Measurements from ENCODE around the gene PCDHAC1. TPM values are rescaled to one million over a fixed set of nuclear protein-coding genes. Genes with fewer than 3 reads are reported as not detected.

PCDHAC1 gene
- total RNA-seq, 4 donors from 2014 or later, result 0.11 to 0.64 (median 0.18) TPM; not detected in 1

- no peak for TF ChIP-seq CTCF (IDR thresholded peaks at IDR 0.05)
- TF ChIP-seq POLR2A (IDR thresholded peaks at IDR 0.05), result no peak
- TF ChIP-seq EP300 (IDR thresholded peaks at IDR 0.05), result no peak
- no peak for TF ChIP-seq POLR2AphosphoS5 (IDR thresholded peaks at IDR 0.05)
These were observed 42.7 kb upstream of the PCDHAC1 start for GRCh38 chr5:140883373-140883772.

GRCh38 chr5:140883927-140884697 is 42.0 kb upstream of the PCDHAC1 start:
- TF ChIP-seq POLR2AphosphoS5 (IDR thresholded peaks at IDR 0.05) (no peak), CTCF (IDR thresholded peaks at IDR 0.05) (no peak), EP300 (IDR thresholded peaks at IDR 0.05) (no peak), POLR2A (IDR thresholded peaks at IDR 0.05) (no peak)
- Histone ChIP-seq H3K4me1 (no peaks in the 10 kb centered on the region), H3K9me3 (peaks cover 27% of the 10 kb centered on the region), H3K36me3 (no peaks in the 10 kb centered on the region), H3K27ac (no peak overlapping the region), H3K27me3 (no peaks in the 10 kb centered on the region), H3K4me3 (no peak overlapping the region)
- DNase-seq (ENCODE audit: low spot score in 2 of 2), result no peak
- WGBS, result 48% methylated on average over 23 of the region's 79 CpGs

More at GRCh38 chr5:140883373-140883772, 42.7 kb upstream of the PCDHAC1 start:
- 41% methylated on average over 13 of the region's 41 CpGs for WGBS
- H3K36me3 ChIP-seq, result no peaks in the 10 kb centered on the region
- no peak overlapping the region for H3K27ac ChIP-seq
- no peak overlapping the region for H3K4me3 ChIP-seq
- no peaks in the 10 kb centered on the region for H3K27me3 ChIP-seq
- no peaks in the 10 kb centered on the region for H3K4me1 ChIP-seq
- peaks cover 27% of the 10 kb centered on the region for H3K9me3 ChIP-seq
- DNase-seq (ENCODE audit: low spot score in 2 of 2), result no peak

- DNase-seq (ENCODE audit: low spot score in 2 of 2), result no peak
- H3K27me3 ChIP-seq, result no peaks in the 10 kb centered on the region
- no peaks in the 10 kb centered on the region for H3K4me1 ChIP-seq
- no peak overlapping the region for H3K4me3 ChIP-seq
- H3K9me3 ChIP-seq, result peaks cover 8% of the 10 kb centered on the region
- no peak overlapping the region for H3K27ac ChIP-seq
- no peak for TF ChIP-seq POLR2A (IDR thresholded peaks at IDR 0.05)
- TF ChIP-seq EP300 (IDR thresholded peaks at IDR 0.05), result no peak
- no peak for TF ChIP-seq POLR2AphosphoS5 (IDR thresholded peaks at IDR 0.05)
- TF ChIP-seq CTCF (IDR thresholded peaks at IDR 0.05), result no peak
- no peaks in the 10 kb centered on the region for H3K36me3 ChIP-seq
- whole genome bisulfite sequencing, result 87% methylated on average over 1 of the region's 1 CpG
These were observed 9.8 kb upstream of the PCDHAC1 start for GRCh38 chr5:140916325-140916724.

GRCh38 chr5:140923601-140924000 is 2.5 kb upstream of the PCDHAC1 start:
- Histone ChIP-seq H3K4me3 (no peak overlapping the region), H3K36me3 (no peaks in the 10 kb centered on the region), H3K27ac (no peak overlapping the region), H3K27me3 (peaks cover 22% of the 10 kb centered on the region), H3K4me1 (peaks cover 16% of the 10 kb centered on the region), H3K9me3 (no peaks in the 10 kb centered on the region)
- 69% methylated on average over 4 of the region's 4 CpGs for WGBS
- TF ChIP-seq POLR2AphosphoS5 (IDR thresholded peaks at IDR 0.05), result no peak
- no peak for TF ChIP-seq POLR2A (IDR thresholded peaks at IDR 0.05)
- no peak for TF ChIP-seq EP300 (IDR thresholded peaks at IDR 0.05)
- TF ChIP-seq CTCF (IDR thresholded peaks at IDR 0.05), result no peak
- no peak for DNase-seq (ENCODE audit: low spot score in 2 of 2)

- Histone ChIP-seq H3K4me3 (peak overlapping the region; percentile 53), H3K27ac (no peak overlapping the region), H3K4me1 (peaks cover 16% of the 10 kb centered on the region), H3K9me3 (no peaks in the 10 kb centered on the region), H3K36me3 (no peaks in the 10 kb centered on the region), H3K27me3 (peaks cover 28% of the 10 kb centered on the region)
- WGBS, result 7% methylated on average over 6 of the region's 74 CpGs
- TF ChIP-seq CTCF (IDR thresholded peaks at IDR 0.05) (peak; percentile 41 to 70), POLR2A (IDR thresholded peaks at IDR 0.05) (no peak), POLR2AphosphoS5 (IDR thresholded peaks at IDR 0.05) (no peak), EP300 (IDR thresholded peaks at IDR 0.05) (no peak)
- peak; percentile 76 to 85 for DNase-seq (ENCODE audit: low spot score in 2 of 2)
These were observed 536 bp downstream of the PCDHAC1 start for GRCh38 chr5:140926443-140927227.
